ENCODE measurements around the gene SLC24A5.

Gene SLC24A5

GRCh38 chr15:48102167-48102566 is 18.6 kb upstream of the SLC24A5 start:
- no peak for TF ChIP-seq CTCF (IDR thresholded peaks at IDR 0.05; ENCODE audit: insufficient read depth, low read length, missing control alignments)
- DNase-seq (ENCODE audit: low read depth, low spot score): no peak
- no peak overlapping the region for H3K4me3 ChIP-seq (ENCODE audit: low read depth, low read length)
- POLR2A ChIA-PET: no interaction called here
- CTCF ChIA-PET: interaction anchor here (1.5 kb wide), 1 partner anchor 8 kb away, joined by 4 read pairs; no protein-coding TSS in a partner anchor

DNA sequence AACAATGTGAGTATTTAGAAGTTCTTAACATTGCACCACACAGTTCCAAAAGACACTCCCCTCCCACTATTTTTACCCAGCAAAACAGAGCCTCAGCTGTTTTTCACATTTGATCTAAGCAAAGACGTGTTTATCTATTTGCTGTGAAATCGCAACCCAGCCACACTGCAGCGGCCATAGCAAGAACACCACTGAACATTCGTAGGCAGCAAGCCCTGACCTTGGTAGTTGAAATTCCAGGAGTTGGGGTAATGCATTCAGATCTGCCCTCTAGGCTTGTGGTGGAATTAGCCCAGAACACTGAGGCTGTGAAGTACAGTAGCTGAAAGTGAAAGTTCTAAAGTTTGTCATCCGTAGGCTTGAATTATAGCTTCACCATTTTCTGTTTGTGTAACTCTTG is 17.1 kb upstream of the SLC24A5 start:
- DNase-seq (ENCODE audit: low read depth, low spot score): no peak
- POLR2A ChIA-PET: no interaction called here
- no peak overlapping the region for H3K4me3 ChIP-seq (ENCODE audit: low read depth, low read length)
- CTCF ChIA-PET: interaction anchor here (1.5 kb wide), 1 partner anchor 182 kb away, joined by 4 read pairs; no protein-coding TSS in a partner anchor
- no peak for TF ChIP-seq CTCF (IDR thresholded peaks at IDR 0.05; ENCODE audit: insufficient read depth, low read length, missing control alignments)

GRCh38 chr15:48105936-48106335 is 14.9 kb upstream of the SLC24A5 start:
- no peak for TF ChIP-seq CTCF (IDR thresholded peaks at IDR 0.05; ENCODE audit: insufficient read depth, low read length, missing control alignments)
- no peak overlapping the region for H3K4me3 ChIP-seq (ENCODE audit: low read depth, low read length)
- ChIA-PET CTCF (interaction anchor here (1.1 kb wide), 1 partner anchor 21 kb away, joined by 3 read pairs; no protein-coding TSS in a partner anchor), POLR2A (no interaction called here)
- DNase-seq (ENCODE audit: low read depth, low spot score): no peak

DNA sequence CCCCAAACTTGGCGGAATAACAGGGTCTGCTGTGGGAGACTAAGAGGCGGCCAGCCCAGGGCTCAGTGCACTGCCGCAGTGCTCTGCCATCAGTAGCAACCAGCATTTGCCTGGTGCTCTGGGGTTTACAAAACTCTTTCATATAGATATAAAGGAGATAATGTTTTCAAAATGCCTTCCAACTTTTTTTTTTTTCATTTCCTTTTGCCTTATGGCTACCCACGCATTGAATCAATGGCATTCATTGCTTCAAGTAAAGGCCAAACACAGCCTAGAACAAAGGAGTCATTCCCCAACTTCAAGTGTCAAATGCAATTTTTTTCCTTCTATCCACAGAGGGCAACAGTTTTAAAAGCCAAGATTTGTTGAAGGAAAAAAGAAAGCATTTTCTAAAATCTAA is 11.6 kb upstream of the SLC24A5 start:
- no peak overlapping the region for H3K4me3 ChIP-seq (ENCODE audit: low read depth, low read length)
- ChIA-PET POLR2A (no interaction called here), CTCF (interaction anchor here (6.3 kb wide), 1 partner anchor 141 kb away, joined by 59 read pairs; no protein-coding TSS in a partner anchor)
- DNase-seq (ENCODE audit: low read depth, low spot score): no peak
- no peak for TF ChIP-seq CTCF (IDR thresholded peaks at IDR 0.05; ENCODE audit: insufficient read depth, low read length, missing control alignments)

DNA sequence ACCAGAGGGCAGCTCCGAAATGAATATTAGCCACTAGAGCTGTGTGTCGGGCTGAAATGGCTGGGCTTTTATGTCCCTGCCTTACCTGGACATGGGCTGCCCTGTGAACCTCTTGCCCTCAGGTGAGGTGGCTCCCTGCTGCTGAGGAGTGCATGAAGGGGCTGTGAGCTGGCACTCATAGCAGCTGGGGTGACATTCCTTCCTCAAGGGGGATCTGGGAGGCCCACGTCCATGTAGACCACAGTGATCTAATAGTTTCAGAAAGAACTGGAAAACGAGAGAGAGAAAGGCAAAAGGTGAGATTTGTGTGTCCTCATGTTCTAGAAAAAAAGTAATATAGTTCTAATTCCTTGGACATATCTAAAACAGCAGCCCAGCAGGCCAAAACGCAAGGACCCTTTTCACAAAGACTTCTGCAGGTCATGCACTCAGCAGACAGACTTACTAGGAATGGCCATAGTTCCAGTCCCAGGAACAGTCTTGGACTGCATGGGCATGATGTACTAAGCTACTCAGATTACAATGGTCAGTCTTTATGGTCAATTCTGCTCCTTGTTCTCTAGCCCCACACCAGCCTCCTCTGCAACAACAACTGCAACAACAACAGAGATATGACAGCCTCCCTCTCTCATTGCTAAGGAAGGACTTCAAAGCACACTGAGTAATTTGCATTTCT is 10.8 kb upstream of the SLC24A5 start:
- POLR2A ChIA-PET: no interaction called here
- CTCF ChIA-PET: interaction anchor here (1.3 to 6.3 kb wide), 2 partner anchors 8 to 140 kb away, joined by 4 to 59 read pairs; no protein-coding TSS in a partner anchor
- no peak for DNase-seq (ENCODE audit: low read depth, low spot score)
- TF ChIP-seq CTCF (IDR thresholded peaks at IDR 0.05; ENCODE audit: insufficient read depth, low read length, missing control alignments): no peak
- H3K4me3 ChIP-seq (ENCODE audit: low read depth, low read length): no peak overlapping the region

DNA sequence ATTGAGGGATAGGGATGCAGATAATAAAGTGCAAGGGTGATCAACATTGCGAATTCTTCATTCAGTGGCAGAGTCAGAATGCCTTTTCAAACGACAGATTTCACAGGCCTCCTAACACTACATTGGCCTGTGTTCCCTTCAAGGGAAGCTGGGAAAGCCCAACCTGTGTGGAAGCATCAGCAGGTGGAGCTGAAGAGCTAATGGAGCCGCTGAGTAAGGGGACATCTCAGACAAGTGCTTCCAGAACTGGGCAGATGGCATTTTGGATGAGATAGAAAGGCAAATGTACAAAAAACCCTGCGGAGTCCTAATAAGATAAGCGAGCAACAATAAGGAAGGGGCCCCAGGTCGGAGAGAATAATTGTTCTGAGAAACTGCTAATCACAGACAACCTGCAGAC is 8.5 kb upstream of the SLC24A5 start:
- no peak for DNase-seq (ENCODE audit: low read depth, low spot score)
- ChIA-PET CTCF (interaction anchor here (0.7 to 6.3 kb wide), 9 partner anchors 10 to 173 kb away, joined by 3 to 59 read pairs (median 3); no protein-coding TSS in a partner anchor), POLR2A (no interaction called here)
- no peak overlapping the region for H3K4me3 ChIP-seq (ENCODE audit: low read depth, low read length)
- TF ChIP-seq CTCF (IDR thresholded peaks at IDR 0.05; ENCODE audit: insufficient read depth, low read length, missing control alignments): peak; percentile 48

All from AG04449 (cell line).